ENCODE data around the gene ATP5MG.

Gene ATP5MG

GRCh38 chr11:118430956-118431355 is 29.6 kb downstream of the ATP5MG start:
- H4K20me1 ChIP-seq (ENCODE audit: control insufficient read depth, insufficient read depth, low read depth, low read length) = no peaks in the 10 kb centered on the region
- H3K79me2 ChIP-seq (ENCODE audit: control insufficient read depth, low read length) = no peaks in the 10 kb centered on the region
- H3K27me3 ChIP-seq (ENCODE audit: control insufficient read depth, low read length) = no peaks in the 10 kb centered on the region
- H3K4me3 ChIP-seq (ENCODE audit: low read length) = no peak overlapping the region
- H3K9me3 ChIP-seq (ENCODE audit: control insufficient read depth, insufficient read depth, low read length) = no peaks in the 10 kb centered on the region
- H3K36me3 ChIP-seq (ENCODE audit: control insufficient read depth, low read length) = no peaks in the 10 kb centered on the region
- peaks cover 35% of the 10 kb centered on the region for H3K4me1 ChIP-seq (ENCODE audit: control insufficient read depth, low read length)
- no peaks in the 10 kb centered on the region for H3K9me2 ChIP-seq (replicated peaks; ENCODE audit: control insufficient read depth, low read length)
- H3F3A ChIP-seq (ENCODE audit: control insufficient read depth, insufficient read depth) = peaks cover 26% of the 10 kb centered on the region
- H3K27ac ChIP-seq (ENCODE audit: low read depth, low read length) = no peak overlapping the region
- TF ChIP-seq CTCF (IDR thresholded peaks at IDR 0.05; ENCODE audit: low read depth, low read length, poor library complexity, severe bottlenecking) (peak; percentile 31), EZH2phosphoT487 (IDR thresholded peaks at IDR 0.05; ENCODE audit: borderline replicate concordance, low read length) (no peak)
- H3K4me2 ChIP-seq (ENCODE audit: low read length) = no peak overlapping the region

DNA sequence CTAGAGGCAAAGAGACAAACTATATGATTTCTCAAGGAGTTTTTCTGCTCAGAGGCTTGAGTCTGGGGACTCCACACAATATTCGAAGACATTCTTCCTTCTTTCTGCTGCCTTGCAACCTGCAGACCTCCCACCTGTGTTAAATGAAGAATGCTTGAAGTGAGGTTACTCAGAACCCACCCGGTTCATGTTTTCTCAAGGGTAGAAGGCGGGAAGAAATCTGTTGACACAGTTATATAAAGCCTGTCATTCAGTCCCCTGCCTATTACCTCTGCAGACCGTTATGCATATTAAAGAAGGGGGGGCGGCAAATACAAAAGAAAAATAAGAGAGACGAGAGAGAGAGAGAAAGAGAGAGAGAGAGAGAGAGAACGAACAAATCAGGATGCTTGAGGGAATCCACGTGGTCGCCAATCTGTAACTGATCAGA is 32.7 kb downstream of the ATP5MG start:
- no peaks in the 10 kb centered on the region for H3K9me2 ChIP-seq (replicated peaks; ENCODE audit: control insufficient read depth, low read length)
- H3F3A ChIP-seq (ENCODE audit: control insufficient read depth, insufficient read depth) = peaks cover 17% of the 10 kb centered on the region
- peak overlapping the region; percentile 88 for H3K4me3 ChIP-seq (ENCODE audit: low read length)
- peaks cover 18% of the 10 kb centered on the region for H3K36me3 ChIP-seq (ENCODE audit: control insufficient read depth, low read length)
- peaks cover 26% of the 10 kb centered on the region for H3K79me2 ChIP-seq (ENCODE audit: control insufficient read depth, low read length)
- no peaks in the 10 kb centered on the region for H3K9me3 ChIP-seq (ENCODE audit: control insufficient read depth, insufficient read depth, low read length)
- H4K20me1 ChIP-seq (ENCODE audit: control insufficient read depth, insufficient read depth, low read depth, low read length) = peaks cover 11% of the 10 kb centered on the region
- H3K27ac ChIP-seq (ENCODE audit: low read depth, low read length) = peak overlapping the region; percentile 90
- TF ChIP-seq EZH2phosphoT487 (IDR thresholded peaks at IDR 0.05; ENCODE audit: borderline replicate concordance, low read length) (no peak), CTCF (IDR thresholded peaks at IDR 0.05; ENCODE audit: low read depth, low read length, poor library complexity, severe bottlenecking) (no peak)
- H3K4me2 ChIP-seq (ENCODE audit: low read length) = peak overlapping the region; percentile 94
- H3K4me1 ChIP-seq (ENCODE audit: control insufficient read depth, low read length) = peaks cover 37% of the 10 kb centered on the region
- H3K27me3 ChIP-seq (ENCODE audit: control insufficient read depth, low read length) = no peaks in the 10 kb centered on the region

DNA sequence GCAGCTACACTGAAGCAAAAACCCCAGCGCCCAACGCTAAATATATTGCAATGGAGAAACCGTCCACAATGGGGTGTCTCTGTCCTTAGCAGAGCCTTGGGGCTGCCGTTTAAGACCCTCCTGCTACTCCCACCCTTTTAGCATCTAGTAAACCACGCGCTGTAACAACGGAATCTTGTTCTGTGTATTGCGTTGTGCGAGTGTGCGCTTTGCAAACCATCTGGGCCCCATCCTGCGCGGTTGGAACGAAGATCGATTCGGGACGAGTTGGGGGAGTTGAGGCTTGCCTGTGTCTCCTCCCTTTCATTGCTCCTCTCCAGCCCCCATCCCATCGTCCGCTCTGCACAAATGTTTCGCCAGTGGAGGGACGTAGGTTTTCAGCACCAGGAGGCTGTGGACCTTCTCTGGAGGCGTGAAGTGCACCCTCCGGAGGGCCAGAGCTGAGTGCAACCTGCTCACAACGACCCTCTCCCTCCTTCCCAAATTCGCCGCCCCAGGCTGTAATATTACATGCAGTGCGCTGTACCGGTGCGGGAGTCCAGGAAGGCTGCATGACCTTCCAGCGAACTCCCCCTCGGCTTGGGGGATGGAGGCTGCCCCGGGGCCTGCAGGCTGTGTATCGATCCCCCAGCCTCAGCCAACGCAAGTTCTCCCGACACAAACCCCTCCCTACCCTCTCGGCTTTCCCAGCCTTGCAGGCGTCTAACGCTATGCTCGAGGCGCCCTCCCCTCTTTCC is 33.3 kb downstream of the ATP5MG start:
- H3K27me3 ChIP-seq (ENCODE audit: control insufficient read depth, low read length) = no peaks in the 10 kb centered on the region
- H3K79me2 ChIP-seq (ENCODE audit: control insufficient read depth, low read length) = peaks cover 32% of the 10 kb centered on the region
- H3K9me3 ChIP-seq (ENCODE audit: control insufficient read depth, insufficient read depth, low read length) = no peaks in the 10 kb centered on the region
- H3F3A ChIP-seq (ENCODE audit: control insufficient read depth, insufficient read depth) = peaks cover 14% of the 10 kb centered on the region
- no peaks in the 10 kb centered on the region for H3K9me2 ChIP-seq (replicated peaks; ENCODE audit: control insufficient read depth, low read length)
- peak overlapping the region; percentile 88 for H3K4me3 ChIP-seq (ENCODE audit: low read length)
- H3K36me3 ChIP-seq (ENCODE audit: control insufficient read depth, low read length) = peaks cover 24% of the 10 kb centered on the region
- H3K4me1 ChIP-seq (ENCODE audit: control insufficient read depth, low read length) = peaks cover 42% of the 10 kb centered on the region
- H3K27ac ChIP-seq (ENCODE audit: low read depth, low read length) = peak overlapping the region; percentile 90
- H4K20me1 ChIP-seq (ENCODE audit: control insufficient read depth, insufficient read depth, low read depth, low read length) = peaks cover 17% of the 10 kb centered on the region
- H3K4me2 ChIP-seq (ENCODE audit: low read length) = peak overlapping the region; percentile 94
- TF ChIP-seq EZH2phosphoT487 (IDR thresholded peaks at IDR 0.05; ENCODE audit: borderline replicate concordance, low read length) (no peak), CTCF (IDR thresholded peaks at IDR 0.05; ENCODE audit: low read depth, low read length, poor library complexity, severe bottlenecking) (peak; percentile 27)
